GM18520 (cell line): ENCODE results near the gene FGR.

Experiments
- ATAC-seq: cut with Tn5 transposase; IDR thresholded peaks from one replicate; pipeline ENCODE4 v1.9.1; 2021; ENCODE audit not compliant: unreplicated experiment

The FGR gene

GRCh38 chr1:27601771-27602461 is 33.1 kb downstream of the FGR start:
- ATAC-seq, result no peak

GRCh38 chr1:27601321-27601770 is 33.6 kb downstream of the FGR start:
- no peak for ATAC-seq

- no peak for ATAC-seq
These were observed 34.3 kb downstream of the FGR start for GRCh38 chr1:27600498-27601175.

- no peak for ATAC-seq
These were observed 35.1 kb downstream of the FGR start for GRCh38 chr1:27599605-27600497.

- no peak for ATAC-seq
These were observed 36.0 kb downstream of the FGR start for GRCh38 chr1:27598902-27599528.

- ATAC-seq, result no peak
These were observed 36.7 kb downstream of the FGR start for GRCh38 chr1:27598295-27598687.

GRCh38 chr1:27597516-27598294 is 37.3 kb downstream of the FGR start:
- ATAC-seq, result no peak

- ATAC-seq, result no peak
These were observed 38.0 kb downstream of the FGR start for GRCh38 chr1:27596986-27597385.

- no peak for ATAC-seq
These were observed 38.7 kb downstream of the FGR start for GRCh38 chr1:27596261-27596660.

GRCh38 chr1:27595597-27595996 is 39.4 kb downstream of the FGR start:
- ATAC-seq, result no peak

- ATAC-seq, result no peak
These were observed 40.1 kb downstream of the FGR start for GRCh38 chr1:27594564-27595510.

GRCh38 chr1:27593678-27594563 is 41.1 kb downstream of the FGR start:
- ATAC-seq, result no peak

- no peak for ATAC-seq
These were observed 41.9 kb downstream of the FGR start for GRCh38 chr1:27592931-27593677.

GRCh38 chr1:27592232-27592930 is 42.6 kb downstream of the FGR start:
- ATAC-seq, result no peak

- no peak for ATAC-seq
These were observed 43.4 kb downstream of the FGR start for GRCh38 chr1:27591622-27592021.

GRCh38 chr1:27590917-27591508 is 44.0 kb downstream of the FGR start:
- no peak for ATAC-seq
